ENCODE measurements around the gene EFCAB5.
"Not testable (repeated sequence)": the region's sequence is repeated elsewhere in the genome, so short reads cannot be mapped to it uniquely, and the experiment has no call there.

The EFCAB5 gene

GRCh38 chr17:29941334-29941733, at the start of gene EFCAB5:
TSS of gene EFCAB5 (plus strand) at chr17:29941634. CDS start at chr17:29941797, 163 bp downstream.
- DNase-seq: no peak

GRCh38 chr17:29892201-29892600, 49.2 kb upstream of the EFCAB5 start:
- DNase-seq: peak; percentile 6

- DNase-seq: not testable (repeated sequence)
Observed at GRCh38 chr17:29897136-29897535, 44.3 kb upstream of the EFCAB5 start.

GRCh38 chr17:29903471-29903870, 38.0 kb upstream of the EFCAB5 start:
- no peak for DNase-seq

- no peak for DNase-seq
Observed at GRCh38 chr17:29905086-29905878, 36.2 kb upstream of the EFCAB5 start.

GRCh38 chr17:29905879-29906167, 35.6 kb upstream of the EFCAB5 start:
- DNase-seq: no peak

GRCh38 chr17:29906969-29907368, 34.5 kb upstream of the EFCAB5 start:
- no peak for DNase-seq

- no peak for DNase-seq
Observed at GRCh38 chr17:29909236-29910003, 32.0 kb upstream of the EFCAB5 start.

GRCh38 chr17:29911641-29912177, 29.7 kb upstream of the EFCAB5 start:
- DNase-seq: no peak

GRCh38 chr17:29914819-29915537, 26.5 kb upstream of the EFCAB5 start:
- DNase-seq: no peak

- DNase-seq: no peak
Observed at GRCh38 chr17:29918016-29918415, 23.4 kb upstream of the EFCAB5 start.

- DNase-seq: peak; percentile 23
Observed at GRCh38 chr17:29918922-29919856, 22.2 kb upstream of the EFCAB5 start.

- DNase-seq: no peak
Observed at GRCh38 chr17:29924786-29925185, 16.6 kb upstream of the EFCAB5 start.

- DNase-seq: no peak
Observed at GRCh38 chr17:29927546-29927945, 13.9 kb upstream of the EFCAB5 start.

- DNase-seq: peak; percentile 33
Observed at GRCh38 chr17:29929006-29929532, 12.4 kb upstream of the EFCAB5 start.

- peak; percentile 91 for DNase-seq
Observed at GRCh38 chr17:29929533-29930408, 11.7 kb upstream of the EFCAB5 start, which contains the start of gene SSH2. TSS of gene SSH2 (minus strand) at chr17:29930228. CDS start at chr17:29930000, 228 bp downstream.

GRCh38 chr17:29930409-29931010, 10.9 kb upstream of the EFCAB5 start:
- peak; percentile 29 for DNase-seq

- DNase-seq: peak; percentile 76
Observed at GRCh38 chr17:29931231-29931932, 10.1 kb upstream of the EFCAB5 start.

- DNase-seq: no peak
Observed at GRCh38 chr17:29933379-29933778, 8.1 kb upstream of the EFCAB5 start.

- not testable (repeated sequence) for DNase-seq
Observed at GRCh38 chr17:29935909-29936308, 5.5 kb upstream of the EFCAB5 start.

All from inflammatory macrophage treated with lipopolysaccharide for 4 hours (primary cell).